ENCODE results near the gene GSG1L. TPM values are rescaled to one million over a fixed set of nuclear protein-coding genes. Genes with fewer than 3 reads are reported as not detected.
A peak's percentile ranks its signal among the peaks of the same experiment; 100 is the strongest.

Gene GSG1L
- total and polyA plus RNA-seq, 2 of the 13 experiments (the other 11 are each of a cell fraction or from before 2014, with no cell fraction given) = not detected

DNA sequence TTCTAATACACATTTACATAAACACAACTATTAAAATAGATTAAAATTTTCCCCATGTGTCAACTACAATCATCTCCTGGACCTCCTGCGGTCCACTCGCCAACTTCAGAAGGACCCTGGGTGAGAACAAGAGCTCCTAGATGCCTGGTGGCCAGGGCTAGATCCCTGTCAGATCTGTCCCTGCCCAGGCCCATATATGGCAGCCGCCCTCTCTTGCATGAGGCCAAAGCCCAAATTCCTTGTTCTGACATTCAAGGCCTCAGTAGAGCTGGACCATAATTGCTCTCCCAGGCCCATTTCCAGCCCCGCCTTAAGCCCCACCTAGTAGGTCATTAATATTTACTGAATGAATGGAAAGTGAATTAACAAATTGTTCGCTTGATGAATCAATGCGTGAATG is 275.8 kb downstream of the GSG1L start:
- Histone ChIP-seq H3K4me3 (replicated peaks in 1 of 3; ENCODE audit: insufficient read depth in 1 of 3, low read depth in 2 of 3, low read length in 3 of 3) (no peak overlapping the region), H2AFZ (ENCODE audit: low read length) (no peak overlapping the region), H3K27me3 (ENCODE audit: control insufficient read depth in 1 of 2, insufficient read depth in 2 of 2, low read length in 2 of 2) (peaks cover 1 to 7% of the 10 kb centered on the region in 2 experiments; a peak in 1 of 5 replicates), H4K20me1 (ENCODE audit: insufficient read depth, low read length) (0 out of 2 replicates have a peak, but pooled peaks cover 3% of the 10 kb centered on the region), H3K36me3 (replicated peaks in 1 of 2; ENCODE audit: control insufficient read depth in 1 of 2, insufficient read depth in 2 of 2, low read length in 2 of 2) (no peaks in the 10 kb centered on the region), H3K79me2 (ENCODE audit: insufficient read depth, low read length) (no peaks in the 10 kb centered on the region), H3K9ac (ENCODE audit: insufficient read depth, low read depth, low read length) (no peak overlapping the region), H3K9me3 (ENCODE audit: low read length) (no peaks in the 10 kb centered on the region), H3K4me1 (ENCODE audit: insufficient read depth, low read length) (no peaks in the 10 kb centered on the region), H3K27ac (ENCODE audit: extremely low read length, insufficient read depth, low read length) (no peak overlapping the region), H3K4me2 (ENCODE audit: low read depth, low read length) (no peak overlapping the region)
- peak; percentile 83; the same call in 1 of the 2 replicates for TF ChIP-seq SRF (IDR thresholded peaks at IDR 0.05; ENCODE audit: low read depth, low read length)
- TF ChIP-seq, protein P1, sequence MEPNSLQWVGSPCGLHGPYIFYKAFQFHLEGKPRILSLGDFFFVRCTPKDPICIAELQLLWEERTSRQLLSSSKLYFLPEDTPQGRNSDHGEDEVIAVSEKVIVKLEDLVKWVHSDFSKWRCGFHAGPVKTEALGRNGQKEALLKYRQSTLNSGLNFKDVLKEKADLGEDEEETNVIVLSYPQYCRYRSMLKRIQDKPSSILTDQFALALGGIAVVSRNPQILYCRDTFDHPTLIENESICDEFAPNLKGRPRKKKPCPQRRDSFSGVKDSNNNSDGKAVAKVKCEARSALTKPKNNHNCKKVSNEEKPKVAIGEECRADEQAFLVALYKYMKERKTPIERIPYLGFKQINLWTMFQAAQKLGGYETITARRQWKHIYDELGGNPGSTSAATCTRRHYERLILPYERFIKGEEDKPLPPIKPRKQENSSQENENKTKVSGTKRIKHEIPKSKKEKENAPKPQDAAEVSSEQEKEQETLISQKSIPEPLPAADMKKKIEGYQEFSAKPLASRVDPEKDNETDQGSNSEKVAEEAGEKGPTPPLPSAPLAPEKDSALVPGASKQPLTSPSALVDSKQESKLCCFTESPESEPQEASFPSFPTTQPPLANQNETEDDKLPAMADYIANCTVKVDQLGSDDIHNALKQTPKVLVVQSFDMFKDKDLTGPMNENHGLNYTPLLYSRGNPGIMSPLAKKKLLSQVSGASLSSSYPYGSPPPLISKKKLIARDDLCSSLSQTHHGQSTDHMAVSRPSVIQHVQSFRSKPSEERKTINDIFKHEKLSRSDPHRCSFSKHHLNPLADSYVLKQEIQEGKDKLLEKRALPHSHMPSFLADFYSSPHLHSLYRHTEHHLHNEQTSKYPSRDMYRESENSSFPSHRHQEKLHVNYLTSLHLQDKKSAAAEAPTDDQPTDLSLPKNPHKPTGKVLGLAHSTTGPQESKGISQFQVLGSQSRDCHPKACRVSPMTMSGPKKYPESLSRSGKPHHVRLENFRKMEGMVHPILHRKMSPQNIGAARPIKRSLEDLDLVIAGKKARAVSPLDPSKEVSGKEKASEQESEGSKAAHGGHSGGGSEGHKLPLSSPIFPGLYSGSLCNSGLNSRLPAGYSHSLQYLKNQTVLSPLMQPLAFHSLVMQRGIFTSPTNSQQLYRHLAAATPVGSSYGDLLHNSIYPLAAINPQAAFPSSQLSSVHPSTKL (CRISPR knock-in tag; IDR thresholded peaks at IDR 0.05) = no peak
- ChIA-PET POLR2A (no interaction called here), CTCF (ENCODE audit: low intra/inter-chr PET ratio, low total read pairs) (no interaction called here)
- WGBS (ENCODE audit: low lambda C conversion rate) = 35% methylated on average over 6 of the region's 6 CpGs
- DNase-seq (ENCODE audit: low spot score) = no peak
- BruUV-seq (replicated peaks) = no TSS peak
- no peak for ATAC-seq
- FAIRE-seq = no peak
- intact Hi-C loops (cut with micrococcal nuclease; ENCODE audit: unreplicated experiment) (no loop called here), in situ Hi-C loops (cut with HindIII; ENCODE audit: extremely low pct_ligation_motif_present, low pct_unique_long_range_greater_than_20kb) (no loop called here)

DNA sequence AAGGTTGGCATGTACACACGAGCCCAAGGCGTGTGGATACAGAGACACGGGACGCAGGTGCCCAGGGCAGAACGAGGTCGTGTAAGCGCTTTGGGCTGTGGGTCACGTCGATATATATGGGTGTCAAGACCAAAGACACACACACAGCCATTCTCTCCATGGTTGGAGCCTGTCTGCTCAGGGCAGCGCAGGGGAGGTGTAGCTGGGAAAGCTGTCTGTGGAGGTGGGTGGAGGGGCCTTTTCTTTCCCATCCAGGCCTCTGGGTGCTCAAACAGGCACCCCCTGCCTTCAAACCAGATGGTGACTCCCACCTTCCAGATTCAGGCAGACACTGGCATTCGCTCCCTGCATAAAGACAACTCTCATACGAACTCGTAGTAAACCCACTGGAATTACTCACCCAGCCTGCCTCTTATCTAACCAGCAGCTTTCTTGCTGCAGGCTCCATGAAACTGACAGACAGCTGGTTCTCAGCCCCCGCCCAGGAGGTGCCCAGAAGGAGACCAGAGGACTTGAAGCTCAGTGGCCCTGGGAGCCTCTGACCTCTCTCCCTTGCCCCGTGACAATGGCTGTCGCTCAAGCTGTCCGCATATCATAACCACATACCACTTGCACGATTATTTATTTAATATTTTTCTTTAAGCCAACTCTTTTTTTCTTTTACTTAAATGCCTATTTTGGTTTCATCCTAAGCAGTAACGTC is 276.4 kb downstream of the GSG1L start:
- H3K27me3 ChIP-seq (ENCODE audit: control insufficient read depth in 1 of 2, insufficient read depth in 2 of 2, low read length in 2 of 2) = peaks cover 1 to 7% of the 10 kb centered on the region in 2 experiments; a peak in 1 of 5 replicates
- CTCF ChIA-PET (ENCODE audit: low intra/inter-chr PET ratio, low total read pairs) = no interaction called here
- 36% methylated on average over 15 of the region's 19 CpGs for WGBS (ENCODE audit: low lambda C conversion rate)
- no peak overlapping the region for H3K4me2 ChIP-seq (ENCODE audit: low read depth, low read length)
- FAIRE-seq (no peak), DNase-seq (ENCODE audit: low spot score) (no peak), ATAC-seq (no peak)
- no peak overlapping the region for H3K27ac ChIP-seq (ENCODE audit: extremely low read length, insufficient read depth, low read length)
- no peak overlapping the region for H3K9ac ChIP-seq (ENCODE audit: insufficient read depth, low read depth, low read length)
- no peaks in the 10 kb centered on the region for H3K4me1 ChIP-seq (ENCODE audit: insufficient read depth, low read length)
- POLR2A ChIA-PET = no interaction called here
- no peaks in the 10 kb centered on the region for H3K36me3 ChIP-seq (replicated peaks in 1 of 2; ENCODE audit: control insufficient read depth in 1 of 2, insufficient read depth in 2 of 2, low read length in 2 of 2)
- H4K20me1 ChIP-seq (ENCODE audit: insufficient read depth, low read length) = no peaks in the 10 kb centered on the region
- H3K79me2 ChIP-seq (ENCODE audit: insufficient read depth, low read length) = no peaks in the 10 kb centered on the region
- intact Hi-C loops (cut with micrococcal nuclease; ENCODE audit: unreplicated experiment) (no loop called here), in situ Hi-C loops (cut with HindIII; ENCODE audit: extremely low pct_ligation_motif_present, low pct_unique_long_range_greater_than_20kb) (no loop called here)
- no peaks in the 10 kb centered on the region for H3K9me3 ChIP-seq (ENCODE audit: low read length)
- no peak overlapping the region for H2AFZ ChIP-seq (ENCODE audit: low read length)
- H3K4me3 ChIP-seq (replicated peaks in 1 of 3; ENCODE audit: insufficient read depth in 1 of 3, low read depth in 2 of 3, low read length in 3 of 3) = no peak overlapping the region
- no TSS peak for BruUV-seq (replicated peaks)
- TF ChIP-seq RFXANK (CRISPR knock-in tag; IDR thresholded peaks at IDR 0.05) (no peak), ZNF180 (CRISPR knock-in tag; IDR thresholded peaks at IDR 0.05; ENCODE audit: borderline replicate concordance, low read depth) (no peak), TAF15 (IDR thresholded peaks at IDR 0.05; ENCODE audit: low read depth, low read length, poor library complexity, severe bottlenecking) (no peak), THAP11 (CRISPR knock-in tag; IDR thresholded peaks at IDR 0.05) (no peak), ZNF558 (CRISPR knock-in tag; IDR thresholded peaks at IDR 0.05; ENCODE audit: borderline replicate concordance) (no peak), ZNF773 (CRISPR knock-in tag; IDR thresholded peaks at IDR 0.05; ENCODE audit: borderline replicate concordance) (no peak), KDM2A (CRISPR knock-in tag; IDR thresholded peaks at IDR 0.05; ENCODE audit: borderline replicate concordance, low read depth) (no peak), RFXAP (CRISPR knock-in tag; IDR thresholded peaks at IDR 0.05; ENCODE audit: borderline replicate concordance) (no peak), LCORL (IDR thresholded peaks at IDR 0.05) (no peak), LCORL (CRISPR knock-in tag; IDR thresholded peaks at IDR 0.05) (no peak), ZBTB3 (CRISPR knock-in tag; IDR thresholded peaks at IDR 0.05; ENCODE audit: borderline replicate concordance, low read depth) (no peak), HDAC2 (CRISPR knock-in tag; IDR thresholded peaks at IDR 0.05) (no peak)

Measured in HepG2 (cell line).